ENCODE results near the gene RFK.
"Not testable (repeated sequence)": the region's sequence is repeated elsewhere in the genome, so short reads cannot be mapped to it uniquely, and the experiment has no call there.

RFK gene

GRCh38 chr9:76369583-76369982, 24.6 kb downstream of the RFK start:
- DNase-seq = no peak

GRCh38 chr9:76366275-76366674, 28.0 kb downstream of the RFK start:
- DNase-seq = no peak

DNA sequence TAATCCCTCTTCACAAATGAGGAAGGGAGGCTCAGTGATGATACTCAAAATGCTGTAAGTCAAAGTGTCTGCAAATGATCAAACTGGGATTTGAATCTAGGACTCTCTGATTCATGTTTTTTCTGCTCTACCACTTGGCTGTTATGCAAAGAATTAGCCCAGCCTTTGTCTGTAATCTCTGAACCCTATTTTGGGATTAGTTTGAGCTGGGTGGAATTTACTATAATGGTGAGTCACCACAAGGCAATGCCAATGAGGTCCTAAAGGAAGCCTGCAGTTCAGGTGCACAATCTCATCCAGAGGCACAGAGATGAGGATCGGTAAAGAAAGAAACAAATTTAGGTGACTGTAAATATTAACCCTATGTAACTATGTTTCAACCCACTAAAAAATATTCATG, 29.2 kb downstream of the RFK start:
- no peak for DNase-seq

DNA sequence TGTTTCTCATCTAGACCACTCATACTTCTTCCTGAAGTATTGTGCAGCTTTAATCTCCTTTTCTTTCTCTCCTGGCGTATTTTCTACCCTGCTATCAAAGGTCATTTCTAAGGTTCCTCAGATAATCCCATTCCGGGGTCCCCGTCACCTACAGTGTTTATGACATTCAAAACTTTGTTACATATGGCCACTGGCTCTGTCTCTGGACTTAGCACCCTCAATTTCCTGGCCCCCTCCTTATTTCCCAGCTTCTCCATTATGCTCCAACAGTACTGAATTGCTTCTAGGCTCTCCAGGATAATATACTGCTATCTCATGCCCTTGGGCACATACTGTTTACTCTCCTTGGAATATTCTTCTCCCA, 31.2 kb downstream of the RFK start:
- DNase-seq = no peak

GRCh38 chr9:76362332-76363031, 31.7 kb downstream of the RFK start:
- DNase-seq = not testable (repeated sequence)

DNA sequence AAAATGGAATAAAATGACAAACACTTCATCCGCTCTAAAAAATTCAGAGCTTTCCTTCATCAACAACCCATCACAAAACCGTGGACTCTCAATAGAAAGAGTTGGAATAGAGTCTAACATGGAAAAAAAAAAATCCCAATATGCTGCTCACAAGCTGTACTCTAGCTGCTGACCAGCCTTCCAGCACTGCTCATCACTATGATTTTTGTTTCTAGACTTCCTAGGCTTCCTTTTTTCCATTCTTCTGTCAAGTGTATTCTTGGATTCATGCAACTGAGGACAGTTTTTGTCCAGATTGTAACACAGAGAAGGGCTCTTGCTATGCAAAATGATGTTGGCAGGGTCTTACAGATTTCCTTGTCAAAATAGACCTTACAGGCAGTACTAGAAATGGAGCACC, 34.5 kb downstream of the RFK start:
- DNase-seq = no peak

- no peak for DNase-seq
Observed at GRCh38 chr9:76359365-76359764, 34.9 kb downstream of the RFK start.

DNA sequence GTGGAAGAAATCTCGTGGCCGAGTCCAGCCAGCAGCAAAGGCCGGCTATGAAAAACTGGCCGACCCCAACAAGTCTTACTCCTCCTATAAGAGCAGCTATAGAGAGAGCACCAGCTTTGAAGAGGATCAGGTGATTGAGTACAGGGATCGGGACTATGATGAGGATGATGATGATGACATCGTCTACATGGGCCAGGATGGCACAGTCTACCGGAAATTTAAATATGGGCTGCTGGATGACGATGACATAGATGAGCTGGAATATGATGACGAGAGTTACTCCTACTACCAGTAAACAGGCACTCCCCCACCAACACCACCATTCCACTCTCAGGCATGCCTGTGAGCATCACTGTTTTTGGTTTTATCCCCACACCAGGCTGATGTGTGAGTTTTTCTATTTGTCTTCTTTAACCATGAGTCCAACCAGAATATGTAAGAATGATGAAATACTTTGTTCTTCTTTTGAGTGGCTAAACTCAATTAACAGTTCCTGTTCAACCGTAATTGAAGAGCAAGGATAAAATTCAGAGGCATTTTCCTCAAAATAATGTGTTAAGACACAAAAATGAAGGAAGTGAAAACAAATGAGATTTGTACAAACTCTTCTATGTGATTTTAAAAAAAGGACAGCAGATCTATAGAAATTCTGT, 35.5 kb downstream of the RFK start:
- no peak for DNase-seq

GRCh38 chr9:76357555-76357954, 36.7 kb downstream of the RFK start:
- no peak for DNase-seq

DNA sequence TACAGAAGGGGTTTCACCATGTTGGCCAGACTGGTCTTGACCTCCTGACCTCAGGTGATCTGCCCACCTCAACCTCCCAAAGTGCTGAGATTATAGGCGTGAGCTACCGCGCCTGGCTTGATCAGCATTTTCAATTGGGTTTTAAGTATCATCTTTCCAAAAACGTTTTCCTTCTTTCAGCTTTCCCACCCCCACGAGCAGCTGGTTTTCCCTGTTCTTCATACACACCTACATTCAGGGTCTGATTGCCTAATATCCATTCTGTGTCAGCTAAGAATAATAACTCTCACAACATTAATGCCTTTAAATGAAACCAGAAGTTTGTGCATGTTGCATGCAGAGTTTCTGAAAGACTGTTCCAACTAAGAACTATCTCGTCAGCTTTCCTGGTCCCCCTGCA, 38.3 kb downstream of the RFK start:
- DNase-seq = no peak

GRCh38 chr9:76354221-76354620, 40.0 kb downstream of the RFK start:
- DNase-seq = no peak

- no peak for DNase-seq
Observed at GRCh38 chr9:76353280-76353679, 40.9 kb downstream of the RFK start.

DNA sequence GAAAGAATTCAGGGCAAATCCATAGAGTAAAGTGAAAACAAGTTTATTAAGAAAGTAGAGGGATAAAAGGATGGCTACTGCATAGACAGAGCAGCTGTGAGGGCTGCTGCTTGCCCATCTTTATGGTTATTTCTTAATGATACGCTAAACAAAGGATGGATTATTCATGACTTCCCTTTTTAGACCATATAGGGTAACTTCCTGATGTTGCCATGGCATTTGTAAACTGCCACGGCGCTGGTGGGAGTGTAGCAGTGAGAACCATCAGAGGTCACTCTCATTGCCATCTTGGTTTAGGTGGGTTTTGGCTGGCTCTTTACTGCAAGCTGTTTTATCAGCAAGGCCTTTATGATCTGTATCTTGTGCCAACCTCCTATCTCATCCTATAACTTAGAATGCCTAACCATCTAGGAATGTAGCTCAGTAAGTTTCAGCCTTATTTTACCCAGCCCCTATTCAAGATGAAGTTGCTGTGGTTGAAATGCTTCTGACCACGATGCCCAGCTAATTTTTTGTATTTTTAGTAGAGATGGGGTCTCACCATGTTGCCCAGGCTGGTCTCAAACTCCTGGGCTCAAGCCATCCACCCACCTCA, 42.1 kb downstream of the RFK start:
- no peak for DNase-seq

- DNase-seq = no peak
Observed at GRCh38 chr9:76351006-76351405, 43.2 kb downstream of the RFK start.

DNA sequence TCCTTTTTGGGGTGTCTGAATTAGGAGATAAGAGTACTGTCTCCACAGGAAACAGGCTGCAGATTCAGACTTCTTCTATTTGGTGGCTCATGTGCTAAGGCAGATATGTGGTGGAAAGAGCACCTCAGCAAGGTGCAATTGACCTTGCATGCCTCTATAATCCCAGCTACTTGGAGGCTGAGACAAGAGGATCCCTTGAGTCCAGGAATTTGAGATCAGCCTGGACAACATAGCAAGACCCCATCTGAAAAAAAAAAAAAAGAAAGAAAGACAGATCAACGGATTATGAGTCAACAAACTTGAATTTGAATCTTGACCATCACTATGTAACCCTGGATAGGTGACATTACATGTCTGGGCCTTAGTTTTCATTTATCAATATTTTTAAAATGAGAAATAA, 44.4 kb downstream of the RFK start:
- no peak for DNase-seq

GRCh38 chr9:76342858-76343257, 51.4 kb downstream of the RFK start:
- DNase-seq = no peak

GRCh38 chr9:76342201-76342600, 52.0 kb downstream of the RFK start:
- DNase-seq = no peak

DNA sequence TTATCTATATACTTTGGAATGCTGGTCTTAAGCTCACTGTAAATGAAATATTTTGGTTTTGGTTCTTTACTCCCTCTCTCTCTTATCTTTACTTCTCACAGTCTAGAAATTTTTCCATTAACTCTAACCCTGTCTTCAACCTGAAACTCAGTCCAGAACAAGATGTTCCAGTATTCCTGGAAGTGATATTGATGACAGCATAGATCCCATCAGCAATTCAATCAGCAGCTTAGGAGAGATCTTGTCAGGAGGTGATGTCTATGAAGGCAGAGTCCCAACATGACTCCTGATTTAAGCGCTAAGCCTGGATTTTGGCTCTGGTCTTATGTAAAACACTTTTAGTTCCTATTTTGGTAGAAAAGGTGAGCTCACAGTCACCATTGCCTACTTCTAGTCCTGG, 52.6 kb downstream of the RFK start:
- DNase-seq = no peak

- no peak for DNase-seq
Observed at GRCh38 chr9:76338418-76338817, 55.8 kb downstream of the RFK start.

DNA sequence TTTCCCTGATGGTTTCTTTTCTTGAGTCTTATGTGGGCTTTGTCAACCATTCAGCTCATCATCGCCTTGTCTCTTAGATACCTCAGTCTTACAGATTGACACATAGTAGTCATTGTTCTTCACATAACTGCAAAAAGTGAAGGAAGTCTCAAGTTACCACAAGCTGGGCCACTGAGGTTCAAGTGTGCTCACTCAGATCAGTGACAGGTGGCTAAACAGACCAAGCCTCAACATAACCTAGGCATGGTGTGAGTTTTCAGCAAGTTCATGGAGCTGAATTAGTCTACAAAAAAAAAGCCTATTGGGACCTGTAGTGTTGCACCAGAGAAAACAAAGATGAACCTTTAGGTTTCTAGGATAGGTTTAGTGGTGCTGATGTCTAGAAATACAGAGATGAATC, 58.2 kb downstream of the RFK start:
- DNase-seq = no peak
